DMS153 treated with DMSO at 0.1 percent for 48 hours (cell line): Measurements from ENCODE around the gene GPC5.
"Not testable (repeated sequence)": the region's sequence is repeated elsewhere in the genome, so short reads cannot be mapped to it uniquely, and the experiment has no call there.

Source experiments
- DNase-seq: peaks from one replicate; lab custom pipeline; 2025; ENCODE audit not compliant: unreplicated experiment; lab: John Stamatoyannopoulos, UW

The GPC5 gene

GRCh38 chr13:91644806-91645205, 246.4 kb downstream of the GPC5 start:
- DNase-seq, result no peak

GRCh38 chr13:91647361-91647990, 249.1 kb downstream of the GPC5 start:
- no peak for DNase-seq

- DNase-seq, result no peak
These were observed 249.6 kb downstream of the GPC5 start for GRCh38 chr13:91648012-91648411.

GRCh38 chr13:91649456-91649855, 251.0 kb downstream of the GPC5 start:
- DNase-seq, result no peak

GRCh38 chr13:91652404-91653301, 254.2 kb downstream of the GPC5 start:
- DNase-seq, result no peak

GRCh38 chr13:91655731-91656130, 257.3 kb downstream of the GPC5 start:
- no peak for DNase-seq

GRCh38 chr13:91657283-91657682, 258.9 kb downstream of the GPC5 start:
- DNase-seq, result no peak

- DNase-seq, result peak; percentile 28
These were observed 261.0 kb downstream of the GPC5 start for GRCh38 chr13:91659256-91660075.

GRCh38 chr13:91660076-91660415, 261.6 kb downstream of the GPC5 start:
- no peak for DNase-seq

- DNase-seq, result no peak
These were observed 263.5 kb downstream of the GPC5 start for GRCh38 chr13:91661692-91662490.

- no peak for DNase-seq
These were observed 265.6 kb downstream of the GPC5 start for GRCh38 chr13:91664039-91664438.

- DNase-seq, result no peak
These were observed 269.1 kb downstream of the GPC5 start for GRCh38 chr13:91667486-91667885.

GRCh38 chr13:91668866-91669495, 270.6 kb downstream of the GPC5 start:
- DNase-seq, result no peak

GRCh38 chr13:91674347-91674746, 275.9 kb downstream of the GPC5 start:
- not testable (repeated sequence) for DNase-seq

GRCh38 chr13:91684746-91685145, 286.3 kb downstream of the GPC5 start:
- no peak for DNase-seq

- no peak for DNase-seq
These were observed 292.5 kb downstream of the GPC5 start for GRCh38 chr13:91690944-91691343.

GRCh38 chr13:91693466-91693865, 295.0 kb downstream of the GPC5 start:
- no peak for DNase-seq

- no peak for DNase-seq
These were observed 299.9 kb downstream of the GPC5 start for GRCh38 chr13:91698308-91698707.

GRCh38 chr13:91698767-91699166, 300.3 kb downstream of the GPC5 start:
- no peak for DNase-seq

- DNase-seq, result no peak
These were observed 301.4 kb downstream of the GPC5 start for GRCh38 chr13:91699863-91700262.
